Rectal smooth muscle tissue (tissue), 1 donor: ENCODE results near the gene MAPK13.

ENCODE experiments used
- H3K27ac ChIP-seq: one replicate; pipeline ENCODE4 v1.7.0; 2013; ENCODE audit warnings: low read depth, low read length, inconsistent platforms
- H3K27me3 ChIP-seq: one replicate; pipeline ENCODE4 v1.7.0; 2013; ENCODE audit warnings: low read length; ENCODE audit not compliant: control insufficient read depth, insufficient read depth
- H3K36me3 ChIP-seq: one replicate; pipeline ENCODE4 v1.7.0; 2013; ENCODE audit warnings: low read length; ENCODE audit not compliant: control insufficient read depth, insufficient read depth
- H3K4me1 ChIP-seq: one replicate; pipeline ENCODE4 v1.7.0; 2013; ENCODE audit warnings: low read length; ENCODE audit not compliant: control insufficient read depth, insufficient read depth
- H3K4me3 ChIP-seq: one replicate; pipeline ENCODE4 v1.7.0; 2013; ENCODE audit warnings: low read length
- H3K9ac ChIP-seq: one replicate; pipeline ENCODE4 v1.7.0; 2013; ENCODE audit warnings: low read length

Gene MAPK13

GRCh38 chr6:36133912-36134311, 3.6 kb downstream of the MAPK13 start:
- Histone ChIP-seq H3K9ac (no peak overlapping the region), H3K27ac (no peak overlapping the region), H3K4me3 (no peak overlapping the region), H3K36me3 (peaks cover 8% of the 10 kb centered on the region), H3K4me1 (no peaks in the 10 kb centered on the region), H3K27me3 (peaks cover 2% of the 10 kb centered on the region)

DNA sequence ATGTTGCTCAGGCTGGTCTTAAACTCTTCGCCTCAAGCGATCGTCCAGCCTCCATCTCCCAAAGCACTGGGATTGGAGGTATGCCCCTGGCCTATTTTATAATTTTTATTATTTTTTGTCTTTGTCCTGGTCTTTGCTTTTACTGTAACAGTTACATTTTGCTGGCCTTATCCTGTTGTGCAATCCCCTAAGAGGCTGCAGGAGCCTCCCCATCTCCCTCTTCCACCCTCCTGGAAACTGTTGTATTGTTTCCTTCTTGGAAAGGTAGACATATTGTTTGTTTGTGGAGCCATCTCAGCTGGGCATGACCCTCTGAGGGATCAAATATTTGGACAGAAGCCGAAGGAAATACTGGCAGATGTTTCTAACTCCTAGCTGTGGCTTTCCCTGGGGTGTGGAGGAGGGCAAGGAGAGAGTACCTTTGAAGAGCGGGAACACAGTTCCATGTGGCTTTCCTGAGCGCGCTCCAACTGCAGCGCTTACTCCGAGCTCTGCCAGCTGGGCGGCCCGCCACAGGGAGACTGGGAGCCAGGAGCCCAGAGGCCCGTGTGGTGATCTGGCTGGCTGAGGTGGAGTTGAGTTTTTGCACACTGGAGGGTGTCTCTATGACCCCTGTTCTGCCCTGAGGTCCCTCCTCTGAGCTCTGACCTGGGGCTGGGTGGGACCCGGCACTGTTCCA, 4.9 kb downstream of the MAPK13 start:
- no peak overlapping the region for H3K4me3 ChIP-seq
- no peaks in the 10 kb centered on the region for H3K4me1 ChIP-seq
- peaks cover 12% of the 10 kb centered on the region for H3K36me3 ChIP-seq
- no peak overlapping the region for H3K9ac ChIP-seq
- H3K27me3 ChIP-seq, result peaks cover 2% of the 10 kb centered on the region
- H3K27ac ChIP-seq, result no peak overlapping the region

DNA sequence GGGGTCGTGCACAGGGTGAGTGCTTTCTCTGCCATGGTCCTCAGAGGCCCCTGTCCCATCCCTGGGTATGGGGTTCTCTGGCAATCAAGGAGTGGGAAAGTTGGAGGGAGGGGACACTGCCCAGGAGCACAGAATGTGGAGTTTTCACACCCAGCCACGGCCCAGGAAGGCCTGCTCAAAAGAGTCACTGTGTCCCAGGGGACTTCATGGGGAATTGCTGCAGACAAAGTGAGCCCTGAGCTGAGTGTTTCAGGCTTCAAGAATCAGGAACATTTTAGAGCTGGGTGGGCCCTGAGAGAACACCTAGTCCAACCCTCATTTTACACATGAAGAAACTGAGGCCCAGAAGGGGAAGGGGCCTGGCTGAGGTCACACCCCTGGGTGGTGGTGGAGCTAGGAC, 5.7 kb downstream of the MAPK13 start:
- Histone ChIP-seq H3K27me3 (peaks cover 1% of the 10 kb centered on the region), H3K9ac (no peak overlapping the region), H3K27ac (no peak overlapping the region), H3K36me3 (peaks cover 12% of the 10 kb centered on the region), H3K4me1 (no peaks in the 10 kb centered on the region), H3K4me3 (no peak overlapping the region)

GRCh38 chr6:36136551-36136950, 6.2 kb downstream of the MAPK13 start:
- H3K4me3 ChIP-seq, result no peak overlapping the region
- H3K27ac ChIP-seq, result no peak overlapping the region
- no peaks in the 10 kb centered on the region for H3K4me1 ChIP-seq
- H3K36me3 ChIP-seq, result peaks cover 12% of the 10 kb centered on the region
- no peaks in the 10 kb centered on the region for H3K27me3 ChIP-seq
- H3K9ac ChIP-seq, result no peak overlapping the region

- no peak overlapping the region for H3K27ac ChIP-seq
- no peaks in the 10 kb centered on the region for H3K27me3 ChIP-seq
- no peak overlapping the region for H3K4me3 ChIP-seq
- no peaks in the 10 kb centered on the region for H3K4me1 ChIP-seq
- no peak overlapping the region for H3K9ac ChIP-seq
- peaks cover 12% of the 10 kb centered on the region for H3K36me3 ChIP-seq
These were observed 8.4 kb downstream of the MAPK13 start for GRCh38 chr6:36138667-36139066.

- peaks cover 12% of the 10 kb centered on the region for H3K36me3 ChIP-seq
- no peak overlapping the region for H3K4me3 ChIP-seq
- no peaks in the 10 kb centered on the region for H3K27me3 ChIP-seq
- no peak overlapping the region for H3K27ac ChIP-seq
- H3K4me1 ChIP-seq, result no peaks in the 10 kb centered on the region
- no peak overlapping the region for H3K9ac ChIP-seq
These were observed 9.1 kb downstream of the MAPK13 start for GRCh38 chr6:36139431-36139830.

- Histone ChIP-seq H3K27me3 (no peaks in the 10 kb centered on the region), H3K4me3 (no peak overlapping the region), H3K36me3 (peaks cover 12% of the 10 kb centered on the region), H3K27ac (no peak overlapping the region), H3K9ac (no peak overlapping the region), H3K4me1 (no peaks in the 10 kb centered on the region)
These were observed 9.8 kb downstream of the MAPK13 start for GRCh38 chr6:36139991-36140710.

DNA sequence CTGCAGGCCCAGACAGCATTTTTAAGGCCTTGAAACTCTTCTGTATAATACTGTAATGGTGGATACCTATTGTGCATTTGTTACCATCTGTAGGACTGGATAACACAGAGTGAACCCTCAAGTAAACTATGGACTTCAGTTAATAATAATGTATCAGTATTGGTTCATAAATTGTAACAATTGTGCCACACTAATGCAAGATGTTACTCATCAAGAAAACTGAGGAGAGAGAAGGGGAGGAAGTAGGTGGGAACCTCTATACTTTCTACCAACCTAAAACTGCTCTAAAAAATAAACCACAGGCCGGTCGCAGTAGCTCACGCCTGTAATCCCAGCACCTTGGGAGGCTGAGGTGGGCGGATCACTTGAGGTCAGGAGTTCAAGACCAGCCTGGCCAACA, 10.8 kb downstream of the MAPK13 start:
- Histone ChIP-seq H3K27me3 (no peaks in the 10 kb centered on the region), H3K4me3 (no peak overlapping the region), H3K9ac (no peak overlapping the region), H3K36me3 (peaks cover 9% of the 10 kb centered on the region), H3K4me1 (no peaks in the 10 kb centered on the region), H3K27ac (no peak overlapping the region)

DNA sequence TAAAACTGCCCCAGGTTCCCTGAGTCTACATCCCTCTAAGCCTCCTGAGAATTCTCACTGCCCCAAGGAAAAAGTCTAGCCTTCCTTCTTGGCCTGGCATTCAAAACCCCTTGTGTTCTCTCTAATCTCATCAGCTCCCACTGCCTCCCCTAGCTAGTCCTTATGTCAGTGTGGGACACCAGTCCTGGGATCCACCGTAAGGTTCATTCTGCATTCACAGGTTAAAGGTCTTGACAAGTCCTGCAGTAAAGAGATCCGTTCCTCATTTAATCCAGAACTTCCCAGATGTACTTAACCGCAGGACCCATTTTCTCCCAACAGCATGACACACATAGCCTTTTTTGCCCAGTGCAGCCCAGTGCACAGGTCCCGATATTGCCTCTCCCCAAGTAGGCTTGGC, 11.6 kb downstream of the MAPK13 start:
- no peak overlapping the region for H3K27ac ChIP-seq
- no peak overlapping the region for H3K9ac ChIP-seq
- no peaks in the 10 kb centered on the region for H3K4me1 ChIP-seq
- H3K36me3 ChIP-seq, result peaks cover 9% of the 10 kb centered on the region
- no peaks in the 10 kb centered on the region for H3K27me3 ChIP-seq
- H3K4me3 ChIP-seq, result no peak overlapping the region

DNA sequence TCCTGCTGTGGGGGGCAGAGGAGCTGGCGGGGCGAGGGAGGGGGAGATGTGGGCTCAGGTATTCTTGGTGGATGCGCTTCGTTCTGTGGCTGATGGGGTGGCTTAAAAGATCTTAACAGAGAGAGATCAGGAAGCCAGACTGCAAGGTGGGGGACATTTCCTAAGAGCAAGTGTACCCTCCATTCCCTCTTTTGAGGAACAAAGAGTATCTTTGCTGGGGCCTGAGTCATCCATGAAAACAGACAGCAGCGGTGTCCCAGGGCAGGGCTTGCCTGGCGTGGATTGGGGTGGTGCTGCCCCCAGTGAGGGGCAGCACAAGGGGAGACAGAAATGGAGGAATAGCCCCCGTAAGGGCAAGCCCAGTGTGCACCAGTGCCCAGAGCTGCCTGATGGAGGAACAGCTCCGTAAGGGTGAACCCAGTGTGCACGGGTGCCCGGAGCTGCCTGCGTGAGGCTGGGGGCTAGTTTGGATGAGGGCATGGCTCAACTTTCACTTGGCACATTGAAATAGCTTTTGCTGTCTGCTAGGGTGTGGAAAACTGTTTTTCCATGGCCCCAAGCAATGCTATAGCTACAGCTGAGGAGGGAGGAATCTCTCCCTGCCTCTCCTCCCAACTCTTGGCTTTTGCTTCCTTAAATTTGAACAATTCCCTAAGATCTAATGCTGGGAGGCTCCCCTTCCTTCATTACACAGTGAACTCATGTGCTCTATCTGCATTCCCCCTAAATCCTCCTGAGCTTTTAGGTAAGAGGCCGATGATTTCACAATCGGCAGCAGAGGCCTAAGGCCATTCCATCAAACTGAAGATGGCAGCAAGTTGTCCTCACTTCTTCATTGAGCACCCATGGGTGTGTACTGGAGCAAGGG, 12.9 kb downstream of the MAPK13 start:
- Histone ChIP-seq H3K27me3 (no peaks in the 10 kb centered on the region), H3K36me3 (peaks cover 9% of the 10 kb centered on the region), H3K9ac (no peak overlapping the region), H3K4me3 (no peak overlapping the region), H3K4me1 (no peaks in the 10 kb centered on the region), H3K27ac (no peak overlapping the region)

GRCh38 chr6:36145495-36145894, 15.2 kb downstream of the MAPK13 start:
- H3K27me3 ChIP-seq, result no peaks in the 10 kb centered on the region
- no peaks in the 10 kb centered on the region for H3K4me1 ChIP-seq
- H3K36me3 ChIP-seq, result no peaks in the 10 kb centered on the region
- H3K9ac ChIP-seq, result no peak overlapping the region
- no peak overlapping the region for H3K27ac ChIP-seq
- H3K4me3 ChIP-seq, result no peak overlapping the region

GRCh38 chr6:36147294-36147693, 17.0 kb downstream of the MAPK13 start:
- no peak overlapping the region for H3K4me3 ChIP-seq
- no peaks in the 10 kb centered on the region for H3K36me3 ChIP-seq
- H3K27me3 ChIP-seq, result no peaks in the 10 kb centered on the region
- H3K4me1 ChIP-seq, result no peaks in the 10 kb centered on the region
- H3K27ac ChIP-seq, result no peak overlapping the region
- no peak overlapping the region for H3K9ac ChIP-seq
